Endothelial cell of umbilical vein (primary cell): ENCODE measurements around the gene AGMO. TPM values are rescaled to one million over a fixed set of nuclear protein-coding genes. Genes with fewer than 3 reads are reported as not detected.

Experiments used
- BruUV-seq: library from RNA; stranded (reverse); fragments of 400-500 nt; replicated peaks from 2 replicates; lab custom pipeline; 2021; lab: Mats Ljungman, UMichigan
- CTCF ChIA-PET: fragments of 300-600, 350-600 bp; sonication (Branson Sonifier 250); formaldehyde crosslinking; loops from one replicate; lab custom pipeline; 2021; ENCODE audit warnings: antibody characterized with exemption, inconsistent platforms; lab: Charles Lee
- POLR2A ChIA-PET: fragments of 300-600, 350-600 bp; sonication (Branson Sonifier 250); formaldehyde crosslinking; loops from one replicate; lab custom pipeline; 2021; ENCODE audit warnings: antibody characterized with exemption, inconsistent platforms; lab: Charles Lee
- DNase-seq: peaks from one replicate; pipeline ENCODE4 v3.0.0-alpha.2; 2011; ENCODE audit warnings: low read depth, low spot score
- FAIRE-seq: peaks from 2 replicates; lab custom pipeline; 2011; peaks lifted over from hg19 to GRCh38; lab: Jason Lieb, UNC
- H2AFZ ChIP-seq: 2 replicates; pipeline ENCODE4 v1.6.0; 2012; ENCODE audit warnings: low read depth, low read length, control low read depth, inconsistent platforms
- H3K27ac ChIP-seq: 2 replicates; pipeline ENCODE4 v1.5.1; 2011; ENCODE audit warnings: low read depth, mild to moderate bottlenecking, control low read depth, low read length, moderate library complexity; ENCODE audit not compliant: insufficient read depth
- H3K27me3 ChIP-seq, 2 experiments: 2 replicates each; pipeline versions ENCODE4 v1.6.0 to v1.6.1; 2011; ENCODE audit warnings: low read length in 2 of 2, mixed read lengths in 1 of 2; ENCODE audit not compliant: control insufficient read depth in 2 of 2, insufficient read depth in 2 of 2
- H3K36me3 ChIP-seq, 2 experiments: 2 replicates in 1 of 2; 3 replicates in 1 of 2; pipeline ENCODE4 v1.5.1; 2011; ENCODE audit warnings: low read length in 2 of 2, mild to moderate bottlenecking in 1 of 2, moderate library complexity in 1 of 2; ENCODE audit not compliant: control insufficient read depth in 2 of 2, insufficient read depth in 2 of 2; ENCODE audit errors: extremely low read depth in 1 of 2
- H3K4me1 ChIP-seq: 3 replicates; pipeline ENCODE4 v1.5.1; 2011; ENCODE audit warnings: mild to moderate bottlenecking, low read length; ENCODE audit not compliant: control insufficient read depth, insufficient read depth; ENCODE audit errors: extremely low read depth
- H3K4me2 ChIP-seq: 2 replicates; pipeline ENCODE4 v1.6.1; 2011; ENCODE audit warnings: low read length, control low read depth, mixed read lengths; ENCODE audit not compliant: insufficient read depth
- H3K4me3 ChIP-seq, 3 experiments: fragments of 200-600 bp in 1 of 3; sonication (generic), shearing (Covaris generic) in 1 of 3; replicated peaks in 1 of 3; 2 replicates each; pipeline ENCODE4 v1.5.1; 2011 to 2016; ENCODE audit warnings: control low read depth in 3 of 3, low read length in 3 of 3, mild to moderate bottlenecking in 2 of 3, inconsistent platforms in 1 of 3, low read depth in 1 of 3, moderate library complexity in 1 of 3; ENCODE audit not compliant: insufficient read depth in 1 of 3
- H3K79me2 ChIP-seq: 2 replicates; pipeline ENCODE4 v1.6.0; 2012; ENCODE audit warnings: low read length, inconsistent platforms; ENCODE audit not compliant: control insufficient read depth, insufficient read depth
- H3K9ac ChIP-seq: replicated peaks from 2 replicates; pipeline ENCODE3; 2011; ENCODE audit warnings: low read length, control low read depth; ENCODE audit not compliant: insufficient read depth; ENCODE audit errors: extremely low read depth
- H3K9me1 ChIP-seq: replicated peaks from 3 replicates; pipeline ENCODE4 v1.6.0; 2011; ENCODE audit warnings: mild to moderate bottlenecking, low read length; ENCODE audit not compliant: control insufficient read depth, insufficient read depth; ENCODE audit errors: extremely low read depth
- H3K9me3 ChIP-seq: replicated peaks from 2 replicates; pipeline ENCODE4 v1.5.1; 2012; ENCODE audit warnings: low read length, inconsistent platforms; ENCODE audit not compliant: control insufficient read depth, insufficient read depth
- H4K20me1 ChIP-seq: replicated peaks from 2 replicates; pipeline ENCODE3; 2011; ENCODE audit warnings: mild to moderate bottlenecking, low read length; ENCODE audit not compliant: control insufficient read depth, insufficient read depth; ENCODE audit errors: extremely low read depth
- CTCF ChIP-seq, 2 donors: IDR thresholded peaks; 1 replicate in 1 of 2; 2 replicates in 1 of 2; pipeline ENCODE4 v1.5.1; 2011; ENCODE audit warnings: low read length in 2 of 2, mild to moderate bottlenecking in 2 of 2, moderate library complexity in 2 of 2, control low read depth in 1 of 2, inconsistent platforms in 1 of 2, low read depth in 1 of 2; ENCODE audit not compliant: insufficient read depth in 1 of 2; ENCODE audit errors: extremely low read depth in 1 of 2
- FOS ChIP-seq: IDR thresholded peaks from 2 replicates; pipeline ENCODE4 v1.6.1; 2011; ENCODE audit warnings: mild to moderate bottlenecking, low read length, moderate library complexity, borderline replicate concordance; ENCODE audit not compliant: insufficient read depth
- GATA2 ChIP-seq: IDR thresholded peaks from 2 replicates; pipeline ENCODE4 v1.7.0; 2011; ENCODE audit warnings: low read depth, mild to moderate bottlenecking, moderate library complexity, mixed read lengths, low read length; ENCODE audit not compliant: insufficient read length, insufficient read depth
- JUN ChIP-seq: IDR thresholded peaks from 2 replicates; pipeline ENCODE4 v1.6.1; 2011; ENCODE audit warnings: borderline replicate concordance, low read depth; ENCODE audit not compliant: insufficient read length, insufficient read depth
- POLR2AphosphoS5 ChIP-seq: IDR thresholded peaks from 2 replicates; pipeline ENCODE4 v1.6.1; 2012; ENCODE audit warnings: low read depth, mild to moderate bottlenecking, control low read depth, low read length, moderate library complexity; ENCODE audit not compliant: insufficient read depth
- dilution Hi-C: fragments of 300-500 bp; cut with MboI; formaldehyde crosslinking; loops from one replicate; pipeline ENCODE4 v1.15.0; 2019; ENCODE audit warnings: low sequenced_read_pairs; ENCODE audit not compliant: extremely low pct_ligation_motif_present
- intact Hi-C: fragments of 100-400 bp; cut with micrococcal nuclease; formaldehyde crosslinking; loops from one replicate; pipeline ENCODE4 v1.10.0; 2022
- polyA plus RNA-seq, 4 experiments: library from polyadenylated mRNA; depleted of rRNA in 3 of 4; stranded (reverse) in 3 of 4; unstranded in 1 of 4; fragments of >200 nt; gene quantifications; 2 replicates each; pipeline versions ENCODE4 v1.2.1 to v1.2.3, GENCODE V29; 2011 to 2012; ENCODE audit warnings: missing spikeins in 1 of 4
- total RNA-seq: library from RNA; stranded (reverse); gene quantifications from 2 replicates; pipeline ENCODE4 v1.2.3, GENCODE V29; 2021

AGMO gene
- total and polyA plus RNA-seq, 2 donors (not counting 3 experiments of a cell fraction or from before 2014, with no cell fraction given), result 0.23 to 0.40 TPM

- H3K79me2 ChIP-seq, result no peaks in the 10 kb centered on the region
- H2AFZ ChIP-seq, result no peak overlapping the region
- ChIA-PET CTCF (interaction anchor here (0.8 to 3.5 kb wide), 10 partner anchors 8 to 231 kb away, joined by 3 to 27 read pairs (median 4); no protein-coding TSS in a partner anchor), POLR2A (no interaction called here)
- dilution Hi-C loops, result loop anchor here (25.0 kb wide), 1 partner anchor 158 kb away; no protein-coding TSS in a partner anchor
- peak overlapping the region; percentile 18 for H3K27ac ChIP-seq
- peak overlapping the region; percentile 32 for H3K4me2 ChIP-seq
- no peak for FAIRE-seq
- TF ChIP-seq POLR2AphosphoS5, result no peak
- TF ChIP-seq JUN, result no peak
- TF ChIP-seq GATA2, result no peak
- no peak for TF ChIP-seq CTCF (IDR thresholded peaks at IDR 0.05; ENCODE audit: extremely low read depth in 1 of 2, insufficient read depth in 1 of 2, low read depth in 1 of 2, low read length in 2 of 2)
- TF ChIP-seq FOS, result no peak
- H4K20me1 ChIP-seq, result no peaks in the 10 kb centered on the region
- intact Hi-C loops, result loop anchor here (1.0 to 5.0 kb wide), 6 partner anchors 46 to 518 kb away; partner anchors contain the start of gene MEOX2
- BruUV-seq, result no TSS peak
- peaks cover 34% of the 10 kb centered on the region for H3K4me1 ChIP-seq
- H3K9me1 ChIP-seq, result no peaks in the 10 kb centered on the region
- no peaks in the 10 kb centered on the region for H3K36me3 ChIP-seq
- no peaks in the 10 kb centered on the region for H3K9me3 ChIP-seq
- peak; percentile 22 for DNase-seq
- H3K27me3 ChIP-seq, result no peaks in the 10 kb centered on the region
- no peak overlapping the region for H3K9ac ChIP-seq
- H3K4me3 ChIP-seq, result no peak overlapping the region
Observed at GRCh38 chr7:15554744-15555143, 7.1 kb downstream of the AGMO start.
